ENCODE measurements around the gene S100A7.
"Not testable (repeated sequence)": the region's sequence is repeated elsewhere in the genome, so short reads cannot be mapped to it uniquely, and the experiment has no call there.

Gene S100A7

GRCh38 chr1:153430561-153430960 lies 29.9 kb downstream of the S100A7 start:
- no peak for DNase-seq (ENCODE audit: low spot score)

GRCh38 chr1:153430166-153430553 lies 30.3 kb downstream of the S100A7 start:
- no peak for DNase-seq (ENCODE audit: low spot score)

GRCh38 chr1:153429266-153430165 lies 30.9 kb downstream of the S100A7 start:
- no peak for DNase-seq (ENCODE audit: low spot score)

GRCh38 chr1:153428791-153429190 lies 31.7 kb downstream of the S100A7 start:
- DNase-seq (ENCODE audit: low spot score): no peak

GRCh38 chr1:153428073-153428638 lies 32.3 kb downstream of the S100A7 start:
- DNase-seq (ENCODE audit: low spot score): no peak

- DNase-seq (ENCODE audit: low spot score): no peak
Measured at GRCh38 chr1:153426809-153427208, 33.6 kb downstream of the S100A7 start.

- peak; percentile 61 for DNase-seq (ENCODE audit: low spot score)
Measured at GRCh38 chr1:153422450-153423068, 37.9 kb downstream of the S100A7 start.

- no peak for DNase-seq (ENCODE audit: low spot score)
Measured at GRCh38 chr1:153420306-153420705, 40.1 kb downstream of the S100A7 start.

GRCh38 chr1:153419436-153419793 lies 41.0 kb downstream of the S100A7 start:
- not testable (repeated sequence) for DNase-seq (ENCODE audit: low spot score)

GRCh38 chr1:153418758-153419435 lies 41.6 kb downstream of the S100A7 start:
- DNase-seq (ENCODE audit: low spot score): not testable (repeated sequence)

GRCh38 chr1:153417136-153417888 lies 43.1 kb downstream of the S100A7 start:
- no peak for DNase-seq (ENCODE audit: low spot score)

- no peak for DNase-seq (ENCODE audit: low spot score)
Measured at GRCh38 chr1:153415850-153416570, 44.4 kb downstream of the S100A7 start, which contains the start of gene S100A7A. Gene S100A7A (plus strand): TSS chr1:153416520. CDS start chr1:153418083, 1,563 bp downstream.

- not testable (repeated sequence) for DNase-seq (ENCODE audit: low spot score)
Measured at GRCh38 chr1:153413961-153414360, 46.5 kb downstream of the S100A7 start.
